HS-27A (cell line): ENCODE results near the gene SORL1-AS1.

Source experiments
- DNase-seq: peaks from one replicate; pipeline ENCODE4 v3.0.0-alpha.2; 2012; ENCODE audit warnings: low read depth, missing footprints

Gene SORL1-AS1

DNA sequence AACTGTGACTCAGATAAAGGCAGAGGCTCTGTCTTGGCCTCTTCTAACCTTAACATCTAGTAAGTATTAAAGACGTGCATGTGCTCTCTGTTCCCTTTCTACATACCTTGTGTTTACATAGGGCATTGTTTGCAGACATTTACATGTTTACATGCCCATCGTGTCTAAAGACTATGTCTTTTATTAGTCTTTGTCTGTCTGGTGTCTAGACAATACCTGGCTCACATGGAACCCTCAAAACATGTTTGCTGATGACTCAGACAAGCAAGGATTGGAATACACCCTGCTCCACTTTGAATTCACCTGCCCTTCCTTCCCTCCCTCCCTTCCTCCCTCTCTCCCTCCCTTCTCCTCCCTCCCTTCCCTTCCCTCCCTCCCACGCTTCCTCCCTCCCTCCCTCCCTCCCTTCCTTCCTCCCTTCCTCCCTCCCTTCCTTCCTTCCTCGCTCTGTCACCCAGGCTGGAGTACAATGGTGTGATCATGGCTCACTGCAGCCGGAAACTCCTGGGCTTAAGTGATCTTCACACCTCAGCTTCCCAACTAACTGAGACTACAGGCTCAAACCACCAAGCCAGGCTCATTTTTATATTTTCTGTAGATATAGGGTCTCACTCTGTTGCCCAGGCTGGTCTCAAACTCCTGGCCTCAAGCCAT lies 23.7 kb upstream of the SORL1-AS1 start:
- no peak for DNase-seq

DNA sequence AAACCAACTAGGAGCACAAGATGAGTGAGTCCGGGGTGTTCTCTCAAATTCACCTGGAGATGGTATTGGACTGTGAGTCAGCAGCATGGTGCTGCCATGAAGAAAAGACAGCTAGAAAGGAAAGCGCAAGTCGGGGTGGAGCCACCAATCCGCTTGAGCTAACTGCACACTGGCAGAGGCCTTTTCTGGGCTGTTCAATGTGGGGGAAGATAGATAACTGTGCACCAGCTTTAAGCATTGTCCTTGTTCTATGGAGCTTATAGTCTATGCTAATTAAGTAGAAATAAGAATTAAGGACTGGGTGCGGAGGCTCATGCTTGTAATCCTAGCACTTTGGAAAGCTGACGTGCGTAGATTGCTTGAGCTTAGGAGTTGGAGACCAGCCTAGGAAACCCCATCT lies 21.9 kb upstream of the SORL1-AS1 start:
- no peak for DNase-seq

DNA sequence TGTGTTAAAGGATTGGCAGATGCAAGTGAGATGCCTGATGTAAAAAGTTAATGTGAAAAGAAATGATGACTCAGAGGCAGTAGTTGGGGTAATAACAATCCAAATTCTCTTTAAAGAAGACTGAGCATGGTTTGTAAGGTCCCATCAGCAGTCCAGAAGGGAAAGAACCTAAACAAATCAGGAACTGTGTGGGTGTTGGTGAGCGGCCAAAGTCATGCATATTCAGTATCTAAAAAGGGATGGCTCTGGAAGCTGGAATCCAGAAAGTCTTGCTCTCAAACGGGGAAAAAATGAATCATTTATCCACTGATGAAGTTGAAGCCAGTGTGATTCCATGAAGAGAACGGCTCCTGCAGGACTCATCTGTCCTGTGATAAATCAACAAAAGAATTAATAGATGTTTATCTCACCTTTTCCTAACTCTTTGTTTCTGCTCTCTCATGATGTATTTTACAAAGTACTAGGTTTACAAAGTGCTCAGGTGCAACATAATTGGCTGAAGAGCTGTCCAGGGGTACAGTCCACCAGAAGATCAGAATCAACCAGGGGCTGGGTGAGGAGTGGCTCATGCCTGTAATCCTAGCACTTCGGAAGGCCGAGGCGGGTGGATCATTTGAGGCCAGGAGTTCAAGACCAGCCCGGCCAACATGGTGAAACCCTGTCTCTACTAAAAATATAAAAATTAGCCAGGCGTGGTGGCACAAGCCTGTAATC lies 20.5 kb upstream of the SORL1-AS1 start:
- DNase-seq: no peak

DNA sequence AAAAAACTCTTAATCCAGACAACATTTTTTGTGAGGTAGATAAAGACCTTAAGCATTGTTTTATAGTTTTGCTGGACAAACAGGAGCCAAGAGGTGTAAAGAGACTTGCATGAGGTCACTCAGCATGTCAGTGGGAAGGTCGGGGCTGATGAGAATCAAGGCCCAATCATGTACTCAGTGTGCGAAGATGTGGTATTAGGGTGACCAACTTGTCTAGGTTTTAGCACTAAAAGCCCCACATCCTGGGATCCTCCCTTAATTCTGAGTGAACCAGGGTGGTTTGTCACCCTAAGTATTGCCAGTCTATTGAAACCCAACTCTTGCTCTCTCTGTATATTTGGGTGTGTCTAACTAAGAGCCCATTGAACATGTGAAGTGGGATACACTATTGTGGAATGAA lies 19.5 kb upstream of the SORL1-AS1 start:
- DNase-seq: no peak

DNA sequence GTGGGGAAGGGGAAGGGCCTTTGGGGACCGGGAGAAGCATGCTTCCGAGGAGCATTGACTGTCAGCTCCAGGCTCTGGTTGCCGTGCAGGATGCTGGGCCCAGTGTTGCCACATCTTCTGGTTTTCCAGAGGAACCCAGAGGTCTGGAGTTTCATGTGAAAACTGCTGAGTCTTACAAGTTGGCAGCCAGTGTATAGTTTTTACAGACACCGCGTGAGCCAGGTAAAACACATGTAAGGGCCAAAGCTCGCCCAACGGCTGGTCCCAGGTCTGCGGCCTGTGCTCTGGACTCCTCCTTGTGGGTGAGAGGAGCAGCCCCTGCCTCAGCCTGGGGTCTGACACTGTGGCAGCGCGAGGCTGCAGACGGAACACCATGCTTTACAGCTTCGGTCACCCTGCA lies 18.4 kb upstream of the SORL1-AS1 start:
- no peak for DNase-seq

DNA sequence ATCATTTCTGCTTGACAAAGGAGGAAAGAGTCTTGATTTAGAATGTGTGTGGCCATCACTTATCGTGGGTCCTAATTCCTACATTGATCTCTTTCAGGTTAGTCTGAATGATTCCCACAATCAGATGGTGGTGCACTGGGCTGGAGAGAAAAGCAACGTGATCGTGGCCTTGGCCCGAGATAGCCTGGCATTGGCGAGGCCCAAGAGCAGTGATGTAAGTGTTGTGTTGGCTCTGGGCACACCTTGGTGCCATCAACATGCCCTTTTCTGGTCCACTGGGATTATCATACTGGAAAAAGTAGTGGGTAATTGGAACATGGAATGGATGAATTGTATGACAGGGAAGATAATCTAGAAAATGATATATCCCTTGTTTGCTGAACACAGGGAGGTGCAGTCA lies 17.1 kb upstream of the SORL1-AS1 start:
- DNase-seq: no peak

DNA sequence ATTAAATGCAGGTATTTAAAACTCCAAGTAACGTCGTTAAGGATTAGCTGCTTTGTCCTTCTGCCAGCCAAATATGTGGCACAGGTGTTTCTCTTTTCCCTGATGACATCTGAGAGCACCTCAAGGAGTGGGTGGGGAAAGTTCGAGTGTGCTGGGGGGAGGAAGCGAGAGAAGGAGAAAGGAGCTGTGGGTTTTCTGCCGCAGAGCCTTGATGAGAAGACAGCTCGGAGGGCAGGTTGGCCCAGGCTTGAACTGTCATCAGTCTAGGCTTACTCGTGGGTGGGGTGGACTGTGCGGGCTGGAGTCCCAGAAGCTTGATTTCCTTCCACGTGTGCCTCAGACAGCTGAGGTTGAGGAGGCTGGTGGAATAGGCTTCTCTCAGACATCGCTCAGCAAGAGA lies 15.2 kb upstream of the SORL1-AS1 start:
- DNase-seq: no peak

DNA sequence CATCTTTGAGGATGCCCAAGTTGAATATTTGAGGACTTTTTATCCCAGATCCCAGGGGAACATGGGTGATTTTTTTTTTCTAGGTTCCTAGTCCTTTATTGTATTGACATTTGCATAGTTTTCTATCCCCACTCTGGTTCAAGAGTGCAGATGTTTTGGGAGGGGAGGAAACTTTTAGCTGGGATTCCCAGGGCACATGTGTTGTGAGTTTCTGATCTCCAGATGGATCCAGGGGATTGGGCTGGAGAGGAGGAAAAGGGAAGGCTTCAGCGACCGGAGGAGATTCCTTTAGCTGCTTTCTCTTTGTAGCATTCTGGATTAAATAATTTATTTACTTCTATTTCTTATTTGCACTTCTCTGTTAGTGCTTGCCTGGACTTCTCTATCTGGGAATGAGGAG lies 14.7 kb upstream of the SORL1-AS1 start:
- DNase-seq: no peak

DNA sequence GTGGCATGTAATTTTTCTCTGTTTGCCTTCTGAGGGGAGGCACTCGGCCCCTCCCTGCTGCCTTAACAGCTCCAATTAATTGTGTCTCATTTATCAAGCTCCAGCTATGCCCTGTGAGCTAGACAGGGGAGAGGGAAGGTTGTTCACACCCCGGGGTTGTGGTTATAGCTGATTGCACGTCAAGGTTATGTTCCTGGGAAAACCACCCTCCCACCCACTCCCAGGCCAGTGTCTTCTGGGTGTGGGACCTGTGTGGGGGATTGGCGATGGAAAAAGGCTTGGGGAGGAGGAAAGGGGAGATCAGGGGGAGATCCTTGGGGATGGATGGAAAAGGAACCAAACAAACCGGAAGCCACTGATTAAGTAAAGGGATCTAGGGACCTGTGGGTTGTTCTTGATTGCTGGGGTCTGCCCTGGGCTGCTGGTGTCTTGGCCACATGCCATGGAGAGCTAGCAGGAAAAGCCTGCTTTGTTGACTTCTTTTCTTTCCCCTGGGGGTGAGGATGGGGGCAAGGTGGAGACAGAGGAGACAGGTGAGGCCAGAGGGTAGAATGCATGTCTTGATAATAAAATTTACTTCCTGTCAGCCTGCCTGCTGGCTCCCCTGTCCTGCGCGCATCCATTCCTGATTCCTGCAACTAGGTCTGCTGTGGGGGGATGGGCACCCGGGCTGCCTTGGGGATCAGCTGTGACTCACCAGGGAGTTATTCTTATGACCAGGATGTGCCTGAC lies 13.5 kb upstream of the SORL1-AS1 start:
- DNase-seq: peak; percentile 77

DNA sequence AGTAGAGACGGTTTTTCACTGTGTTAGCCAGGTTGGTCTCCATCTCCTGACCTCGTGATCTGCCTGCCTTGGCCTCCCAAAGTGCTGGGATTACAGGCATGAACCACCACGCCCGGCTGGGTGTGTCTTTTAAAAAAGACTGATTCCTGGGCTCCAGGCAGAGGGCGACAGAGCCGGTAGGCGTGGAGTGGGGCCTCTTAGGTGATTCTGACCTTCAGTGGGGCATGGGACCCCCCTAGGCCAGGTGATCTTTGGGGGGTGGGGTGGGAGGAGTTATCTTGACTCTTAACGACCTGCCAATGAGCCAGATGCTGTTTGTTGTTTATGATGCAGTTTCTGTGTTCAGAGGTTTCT lies 12.9 kb upstream of the SORL1-AS1 start:
- DNase-seq: no peak

DNA sequence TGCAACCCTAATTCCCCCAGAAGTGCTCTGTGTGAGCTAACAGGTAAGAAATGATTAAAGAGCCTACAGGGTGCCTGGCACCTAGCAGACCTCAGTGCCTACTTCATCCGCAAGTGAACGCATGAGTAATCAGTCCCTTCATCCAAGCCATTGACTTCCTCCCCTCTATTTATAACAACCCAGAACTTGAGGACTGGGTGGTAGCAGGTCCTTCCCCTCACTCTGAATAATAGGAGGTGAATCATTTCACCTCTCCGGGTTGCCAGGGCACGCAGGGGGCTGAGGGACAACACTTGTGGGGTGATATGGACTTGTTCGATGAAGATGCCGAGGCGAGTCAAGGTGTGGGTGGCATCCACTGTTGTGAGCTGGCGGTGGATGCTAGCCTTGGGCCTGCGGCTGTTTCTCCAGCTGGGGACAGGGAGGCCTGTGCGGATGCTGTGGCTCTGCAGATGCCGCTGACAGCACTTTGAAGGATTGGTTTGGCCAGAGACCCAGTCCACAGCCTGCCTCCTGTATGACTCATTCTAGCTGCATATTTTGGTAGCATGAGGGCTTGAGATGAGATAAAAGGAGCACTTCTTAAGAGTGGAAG lies 11.7 kb upstream of the SORL1-AS1 start:
- DNase-seq: peak; percentile 47

DNA sequence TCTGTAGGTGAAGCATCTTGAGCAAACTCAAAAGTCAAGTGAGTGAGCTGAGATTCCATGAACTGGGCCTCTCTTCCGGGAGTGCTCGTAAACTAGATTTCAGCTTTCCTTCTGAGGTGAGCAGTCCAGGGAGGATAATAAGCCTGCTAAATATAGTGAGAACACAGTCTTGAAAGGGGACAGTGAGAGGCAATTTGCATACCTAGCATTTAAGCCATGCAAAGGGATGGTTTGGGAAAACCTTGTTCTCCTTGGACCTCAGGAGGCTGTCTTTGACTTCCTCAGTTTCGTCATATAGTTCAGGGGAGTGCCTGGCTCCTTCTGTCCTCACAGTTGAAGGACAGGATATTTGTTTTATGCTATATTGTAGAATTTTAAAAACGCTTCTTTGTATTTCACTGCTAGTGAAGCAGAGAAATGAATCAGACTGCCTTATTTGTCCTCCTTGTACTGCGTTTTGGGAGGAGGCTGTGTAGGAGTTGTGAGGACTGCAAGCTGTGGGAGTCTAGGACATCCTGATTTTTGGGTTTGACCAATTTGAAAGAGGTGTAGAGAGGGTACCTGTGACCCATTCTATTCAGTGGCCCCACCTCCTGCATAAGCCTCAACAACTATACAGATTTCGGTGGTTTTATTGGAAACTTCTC lies 11.0 kb upstream of the SORL1-AS1 start:
- no peak for DNase-seq

DNA sequence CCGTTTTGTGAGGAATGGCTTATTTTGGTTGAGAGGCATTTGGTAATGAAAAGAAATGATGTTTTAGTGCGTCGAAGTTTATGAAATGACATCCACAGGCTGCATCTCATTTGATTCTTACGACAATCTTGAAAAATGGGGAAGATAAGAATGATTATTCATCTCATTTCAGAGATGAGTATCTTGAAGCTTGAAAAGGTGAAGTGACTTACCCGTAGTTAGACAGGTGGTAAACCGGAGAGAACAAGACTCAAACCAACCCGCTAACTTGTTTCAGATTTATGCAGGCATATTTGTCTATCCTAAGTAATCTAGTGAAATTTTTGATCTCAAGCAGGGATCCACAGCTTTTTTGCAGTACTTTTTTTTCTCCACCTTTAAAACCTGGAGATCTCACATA lies 9.1 kb upstream of the SORL1-AS1 start:
- no peak for DNase-seq

DNA sequence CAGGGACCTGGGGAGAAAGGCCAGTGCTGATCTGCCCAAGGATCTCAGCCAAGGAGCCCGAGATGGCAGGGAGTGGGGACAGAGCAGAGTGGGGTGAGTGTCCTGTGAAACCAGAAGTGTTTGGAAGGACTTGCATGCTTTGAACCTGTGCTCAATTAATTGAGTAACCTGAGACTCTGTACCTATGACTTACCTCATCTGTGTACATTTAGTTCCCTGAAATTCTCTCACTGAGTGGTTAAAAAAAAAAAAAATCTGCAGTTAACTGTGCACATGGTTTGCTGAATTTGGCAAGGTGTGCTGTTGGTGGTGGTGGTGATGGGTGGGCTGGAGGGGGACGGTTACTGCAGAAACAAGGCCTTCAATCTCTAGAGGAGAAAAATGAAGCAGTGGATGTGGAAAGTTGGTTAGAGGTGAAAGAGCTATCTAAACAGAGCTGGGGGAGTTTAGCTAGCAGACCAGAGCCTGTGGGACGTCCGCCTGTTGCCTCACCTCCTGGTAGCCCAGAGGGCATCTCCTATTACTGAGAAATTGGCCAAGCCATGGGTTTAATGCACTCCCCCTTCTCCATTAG lies 8.3 kb upstream of the SORL1-AS1 start:
- no peak for DNase-seq

DNA sequence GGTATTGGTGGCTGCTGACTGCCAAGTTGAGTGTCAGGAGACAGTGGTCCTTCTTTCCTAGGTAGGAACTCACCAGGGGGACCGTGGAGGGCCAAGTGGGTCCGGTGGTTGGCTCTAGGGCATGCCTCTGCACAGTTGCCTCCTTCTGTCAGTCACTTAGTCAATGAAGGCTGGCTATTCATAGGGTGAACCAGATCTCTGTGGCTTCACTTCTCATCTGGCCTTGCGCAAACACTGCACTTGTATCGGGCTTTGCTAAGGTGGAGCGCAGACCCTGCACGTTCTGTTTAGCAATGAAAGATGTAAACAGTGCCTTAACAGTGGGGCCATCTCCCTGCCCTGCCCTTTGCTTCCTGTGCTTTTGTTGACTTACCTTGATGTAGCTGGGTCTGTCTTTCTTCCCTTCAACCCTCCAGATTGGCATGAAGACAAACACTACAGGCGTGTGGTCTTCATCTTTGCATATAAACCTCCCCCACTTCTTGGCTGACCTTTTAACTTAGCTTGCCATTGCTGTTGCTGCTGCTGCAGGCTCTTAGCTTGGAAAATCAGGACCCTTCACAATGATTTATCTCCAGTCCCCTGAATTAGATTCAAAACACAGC lies 6.7 kb upstream of the SORL1-AS1 start:
- no peak for DNase-seq

DNA sequence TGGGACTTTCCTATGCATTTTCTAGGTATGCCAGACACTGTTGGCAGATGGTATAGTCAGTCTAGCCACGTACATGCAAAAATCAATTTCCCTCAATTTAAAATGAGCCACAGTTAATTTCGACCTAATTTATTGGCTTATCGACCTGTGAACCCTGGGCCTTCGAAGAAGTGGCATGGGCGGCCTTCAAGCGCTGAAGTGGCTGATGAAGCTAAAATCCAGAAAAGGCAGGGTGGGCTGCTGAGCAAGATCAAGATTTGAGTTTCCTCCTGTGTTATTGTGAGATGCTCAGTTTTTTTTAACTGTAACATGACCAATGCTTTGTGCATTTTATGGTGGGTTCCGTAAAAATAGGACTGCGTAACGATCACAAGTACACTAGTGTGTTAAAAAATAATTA lies 5.8 kb upstream of the SORL1-AS1 start:
- DNase-seq: no peak

DNA sequence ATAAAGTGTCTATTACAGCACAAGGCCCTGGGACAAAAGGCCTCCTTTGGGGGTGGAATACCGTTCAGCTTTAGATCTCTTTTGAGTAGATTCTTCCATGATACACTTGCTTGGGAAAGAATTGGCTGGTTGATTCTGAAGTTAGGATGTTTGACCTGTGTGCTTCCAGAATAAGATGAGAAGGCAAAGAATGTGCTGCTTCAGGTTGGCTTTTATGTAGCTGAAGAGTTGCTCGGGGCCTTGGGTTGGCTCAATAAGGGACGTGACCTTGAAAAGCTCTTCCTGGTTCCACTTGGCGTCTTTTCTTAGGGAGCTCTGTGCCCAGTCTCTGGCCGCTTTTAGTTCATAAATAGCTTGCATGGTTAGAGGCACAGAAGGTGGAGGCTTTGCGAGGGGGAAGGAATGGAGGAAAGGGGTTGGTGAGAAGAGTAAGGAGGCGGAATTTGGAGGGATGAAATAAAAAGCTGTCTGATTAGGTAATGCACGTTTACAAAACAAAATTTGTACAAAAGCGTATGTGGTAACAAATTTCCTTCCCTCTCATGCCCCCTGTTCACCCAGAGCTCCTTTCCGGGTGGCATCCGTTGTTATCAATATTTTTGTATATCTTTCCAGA lies 4.2 kb upstream of the SORL1-AS1 start:
- no peak for DNase-seq

DNA sequence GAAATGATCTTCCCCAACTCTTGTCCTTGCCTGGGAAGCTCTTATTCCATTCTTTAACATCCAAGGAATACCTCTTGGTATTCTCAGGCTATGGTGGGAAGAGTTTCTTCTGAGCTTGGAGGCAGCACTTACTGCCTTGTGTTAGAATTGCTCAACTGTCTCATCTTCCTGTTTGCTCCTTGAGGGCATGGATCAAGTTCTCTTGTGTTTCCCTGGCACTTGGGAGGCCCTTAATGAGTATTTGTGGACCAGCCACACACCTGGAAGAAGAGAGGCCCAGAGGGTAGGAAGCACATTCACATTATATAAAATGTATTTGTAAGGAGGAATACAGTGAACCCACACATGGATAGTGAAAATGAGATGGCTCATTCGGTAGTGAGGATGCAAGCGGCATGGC lies 3.4 kb upstream of the SORL1-AS1 start:
- no peak for DNase-seq

DNA sequence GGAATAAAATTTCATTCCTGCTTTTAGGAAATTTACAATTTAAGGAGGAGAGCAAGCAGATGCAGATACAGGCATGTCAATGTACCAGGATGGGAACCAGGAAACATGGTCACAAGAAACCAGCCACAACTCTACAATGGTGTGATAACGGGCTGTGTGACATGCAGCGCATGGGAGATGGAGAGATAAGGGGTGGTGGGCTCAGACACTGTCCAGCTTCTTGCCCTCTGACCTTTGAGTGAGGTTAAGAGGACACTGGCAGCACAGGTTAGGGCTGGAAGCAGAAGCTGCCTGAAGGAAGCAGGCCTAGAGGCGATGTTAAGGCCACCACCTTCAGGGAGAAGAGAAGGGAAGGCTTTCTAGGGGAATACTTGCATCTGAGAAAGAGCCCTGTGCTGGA lies 2.3 kb upstream of the SORL1-AS1 start:
- no peak for DNase-seq

DNA sequence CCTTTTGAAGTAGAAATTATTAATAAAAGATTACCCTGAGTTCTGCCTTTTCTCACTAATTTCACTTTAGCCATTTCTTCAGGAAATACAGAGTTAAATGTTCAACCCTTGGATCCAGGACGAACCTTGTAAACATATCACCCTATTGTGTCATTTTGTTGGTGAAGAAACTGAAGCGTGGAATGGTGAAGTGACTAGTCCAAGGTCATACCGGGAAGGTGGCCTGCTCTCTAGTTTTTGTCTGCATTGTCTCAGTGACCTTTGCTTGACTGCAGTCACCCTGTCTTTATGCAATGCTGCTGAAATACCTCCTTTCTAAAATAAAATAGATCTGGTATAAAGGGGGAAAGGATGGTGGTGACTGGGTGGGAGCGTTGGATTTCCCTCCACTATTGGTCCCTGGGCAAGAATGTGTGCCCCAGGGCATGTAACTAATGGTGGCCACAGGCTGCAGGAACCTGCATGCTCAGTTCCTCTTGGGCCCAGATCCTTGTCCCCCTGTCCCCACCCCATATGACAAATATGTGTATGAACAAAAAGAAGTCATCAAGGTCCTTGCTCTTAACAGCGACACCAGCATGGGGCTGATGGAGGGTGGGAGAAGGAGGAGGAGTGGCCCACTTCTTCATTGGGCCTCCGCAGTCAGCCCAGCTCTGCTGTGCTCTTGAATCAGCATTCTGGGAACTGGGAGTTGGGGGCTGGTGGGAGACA lies 977 bp upstream of the SORL1-AS1 start:
- no peak for DNase-seq
